Epithelial cell of esophagus (primary cell): Measurements from ENCODE around the gene SYNPR.

ENCODE experiments used
- DNase-seq: peaks from one replicate; pipeline ENCODE4 v3.0.0; 2010; ENCODE audit warnings: low read depth
- H3K4me3 ChIP-seq: 2 replicates; pipeline ENCODE4 v1.5.1; 2011; ENCODE audit warnings: mild to moderate bottlenecking, low read length, control low read depth
- CTCF ChIP-seq: IDR thresholded peaks from 2 replicates; pipeline ENCODE4 v1.5.1; 2011; ENCODE audit warnings: low read depth, mild to moderate bottlenecking, low read length, control low read depth, inconsistent platforms; ENCODE audit not compliant: insufficient read depth; ENCODE audit errors: missing control alignments

The SYNPR gene

GRCh38 chr3:63364495-63364894 lies 86.4 kb downstream of the SYNPR start:
- no peak overlapping the region for H3K4me3 ChIP-seq
- peak; percentile 67 for DNase-seq
- no peak for TF ChIP-seq CTCF

GRCh38 chr3:63364910-63365309 lies 86.8 kb downstream of the SYNPR start:
- no peak for DNase-seq
- peak; percentile 39 for TF ChIP-seq CTCF
- H3K4me3 ChIP-seq, result no peak overlapping the region

GRCh38 chr3:63365671-63366070 lies 87.6 kb downstream of the SYNPR start:
- DNase-seq, result no peak
- no peak overlapping the region for H3K4me3 ChIP-seq
- no peak for TF ChIP-seq CTCF

GRCh38 chr3:63370094-63370493 lies 92.0 kb downstream of the SYNPR start:
- no peak for DNase-seq
- TF ChIP-seq CTCF, result no peak
- H3K4me3 ChIP-seq, result no peak overlapping the region

- no peak for DNase-seq
- H3K4me3 ChIP-seq, result no peak overlapping the region
- no peak for TF ChIP-seq CTCF
Measured at GRCh38 chr3:63383040-63383439, 104.9 kb downstream of the SYNPR start.

- H3K4me3 ChIP-seq, result no peak overlapping the region
- no peak for TF ChIP-seq CTCF
- DNase-seq, result no peak
Measured at GRCh38 chr3:63384382-63384781, 106.3 kb downstream of the SYNPR start.

- no peak for DNase-seq
- H3K4me3 ChIP-seq, result no peak overlapping the region
- no peak for TF ChIP-seq CTCF
Measured at GRCh38 chr3:63385629-63386028, 107.5 kb downstream of the SYNPR start.
